OCI-LY7 (cell line): Measurements from ENCODE around the gene PIM3. TPM values are rescaled to one million over a fixed set of nuclear protein-coding genes. Genes with fewer than 3 reads are reported as not detected.

Source experiments
- BruUV-seq: library from RNA; stranded (reverse); fragments of 400-500 nt; replicated peaks from 2 replicates; lab custom pipeline; 2021; lab: Mats Ljungman, UMichigan
- CTCF ChIA-PET: fragments of 300-600 bp; sonication (Branson Sonifier 250); formaldehyde crosslinking; loops from one replicate; lab custom pipeline; 2022; ENCODE audit warnings: antibody characterized with exemption; ENCODE audit not compliant: unreplicated experiment; lab: Charles Lee
- POLR2A ChIA-PET: fragments of 300-600 bp; sonication (Branson Sonifier 250); formaldehyde crosslinking; loops from one replicate; lab custom pipeline; 2022; ENCODE audit warnings: antibody characterized with exemption; lab: Charles Lee
- DNase-seq: peaks from one replicate; pipeline ENCODE4 v3.0.0-alpha.2; 2015; ENCODE audit warnings: low spot score
- H2AFZ ChIP-seq: fragments of 200-600 bp; sonication (generic), shearing (Covaris generic); 2 replicates; pipeline ENCODE4 v1.6.1; 2014; ENCODE audit warnings: mild to moderate bottlenecking, antibody characterized with exemption, low read length, moderate library complexity
- H3K27ac ChIP-seq: fragments of 200-600 bp; sonication (generic); 2 replicates; pipeline ENCODE4 v1.5.1; 2014; ENCODE audit warnings: mixed run types, low read depth, mild to moderate bottlenecking, moderate library complexity, low read length, inconsistent platforms; ENCODE audit not compliant: poor library complexity, severe bottlenecking
- H3K36me3 ChIP-seq: fragments of 200-600 bp; sonication (generic); 2 replicates; pipeline ENCODE4 v1.6.1; 2014; ENCODE audit warnings: mild to moderate bottlenecking, antibody characterized with exemption, low read length, moderate library complexity, mixed read lengths; ENCODE audit not compliant: insufficient read depth
- H3K4me1 ChIP-seq: fragments of 200-600 bp; sonication (generic); 2 replicates; pipeline ENCODE4 v1.5.1; 2014; ENCODE audit warnings: mild to moderate bottlenecking, low read length; ENCODE audit not compliant: insufficient read depth, poor library complexity, severe bottlenecking
- H3K4me2 ChIP-seq: fragments of 200-600 bp; sonication (generic); 2 replicates; pipeline ENCODE4 v1.6.1; 2014; ENCODE audit warnings: mild to moderate bottlenecking, low read length
- H3K4me3 ChIP-seq: fragments of 200-600 bp; sonication (generic); 2 replicates; pipeline ENCODE4 v1.5.1; 2014; ENCODE audit warnings: mild to moderate bottlenecking, low read depth, low read length; ENCODE audit not compliant: poor library complexity, severe bottlenecking
- H3K79me2 ChIP-seq: fragments of 200-600 bp; sonication (generic); 2 replicates; pipeline ENCODE4 v1.6.1; 2016; ENCODE audit warnings: low read depth, mild to moderate bottlenecking, low read length, moderate library complexity, mixed read lengths; ENCODE audit not compliant: insufficient read depth
- H3K9me2 ChIP-seq: fragments of 200-600 bp; sonication (generic); 2 replicates; pipeline ENCODE4 v1.6.1; 2016; ENCODE audit warnings: mild to moderate bottlenecking, low read length, mixed read lengths; ENCODE audit not compliant: insufficient read depth
- H3K9me3 ChIP-seq: fragments of 200-600 bp; sonication (generic); 2 replicates; pipeline ENCODE4 v1.6.1; 2014; ENCODE audit warnings: mild to moderate bottlenecking, mixed run types, low read length, mixed read lengths
- H4K20me1 ChIP-seq: fragments of 200-600 bp; sonication (generic); 2 replicates; pipeline ENCODE4 v1.6.1; 2014; ENCODE audit warnings: mild to moderate bottlenecking, antibody characterized with exemption, low read length, moderate library complexity, mixed read lengths; ENCODE audit not compliant: insufficient read depth
- EZH2phosphoT487 ChIP-seq: fragments of 200-600 bp; sonication (generic); IDR thresholded peaks from 2 replicates; pipeline ENCODE4 v1.6.1; 2018; ENCODE audit warnings: low read depth, borderline replicate concordance, mild to moderate bottlenecking, mixed run types, antibody characterized with exemption, low read length, moderate library complexity, mixed read lengths
- intact Hi-C: fragments of 100-400 bp; cut with micrococcal nuclease; formaldehyde crosslinking; loops from one replicate; pipeline ENCODE4 v1.10.0; 2022; ENCODE audit not compliant: unreplicated experiment
- total RNA-seq, 2 experiments: library from RNA; depleted of rRNA in 1 of 2; stranded (reverse); fragments of >200 nt in 1 of 2; shearing (Covaris generic) in 1 of 2; gene quantifications; 2 replicates each; pipeline ENCODE4 v1.2.3, GENCODE V29; 2014 to 2022
- TF ChIP-seq, protein P1 (sequence below): fragments of 200-600 bp; sonication (generic); conservative IDR thresholded peaks from 2 replicates; pipeline ENCODE4 v1.5.1; 2014; ENCODE audit warnings: mild to moderate bottlenecking, antibody characterized with exemption, low read length, moderate library complexity, mixed read lengths

PIM3 gene
- total RNA-seq, 2 experiments from 2014 or later = 60.5 to 81.7 TPM

- no peak overlapping the region for H3K4me3 ChIP-seq
- H3K4me2 ChIP-seq = no peak overlapping the region
- H3K36me3 ChIP-seq = no peaks in the 10 kb centered on the region
- no peak for TF ChIP-seq EZH2phosphoT487
- TF ChIP-seq, protein P1, sequence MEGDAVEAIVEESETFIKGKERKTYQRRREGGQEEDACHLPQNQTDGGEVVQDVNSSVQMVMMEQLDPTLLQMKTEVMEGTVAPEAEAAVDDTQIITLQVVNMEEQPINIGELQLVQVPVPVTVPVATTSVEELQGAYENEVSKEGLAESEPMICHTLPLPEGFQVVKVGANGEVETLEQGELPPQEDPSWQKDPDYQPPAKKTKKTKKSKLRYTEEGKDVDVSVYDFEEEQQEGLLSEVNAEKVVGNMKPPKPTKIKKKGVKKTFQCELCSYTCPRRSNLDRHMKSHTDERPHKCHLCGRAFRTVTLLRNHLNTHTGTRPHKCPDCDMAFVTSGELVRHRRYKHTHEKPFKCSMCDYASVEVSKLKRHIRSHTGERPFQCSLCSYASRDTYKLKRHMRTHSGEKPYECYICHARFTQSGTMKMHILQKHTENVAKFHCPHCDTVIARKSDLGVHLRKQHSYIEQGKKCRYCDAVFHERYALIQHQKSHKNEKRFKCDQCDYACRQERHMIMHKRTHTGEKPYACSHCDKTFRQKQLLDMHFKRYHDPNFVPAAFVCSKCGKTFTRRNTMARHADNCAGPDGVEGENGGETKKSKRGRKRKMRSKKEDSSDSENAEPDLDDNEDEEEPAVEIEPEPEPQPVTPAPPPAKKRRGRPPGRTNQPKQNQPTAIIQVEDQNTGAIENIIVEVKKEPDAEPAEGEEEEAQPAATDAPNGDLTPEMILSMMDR = no peak
- H2AFZ ChIP-seq = no peak overlapping the region
- H3K4me1 ChIP-seq = peaks cover 27% of the 10 kb centered on the region
- ChIA-PET CTCF (no interaction called here), POLR2A (no interaction called here)
- H3K9me2 ChIP-seq = no peaks in the 10 kb centered on the region
- no peaks in the 10 kb centered on the region for H3K9me3 ChIP-seq
- no peaks in the 10 kb centered on the region for H3K79me2 ChIP-seq
- BruUV-seq = no TSS peak
- DNase-seq = no peak
- no peak overlapping the region for H3K27ac ChIP-seq
- H4K20me1 ChIP-seq = no peaks in the 10 kb centered on the region
- intact Hi-C loops = no loop called here
Measured at GRCh38 chr22:49948116-49948957, 12.2 kb upstream of the PIM3 start.

- Histone ChIP-seq H3K4me1 (peaks cover 22% of the 10 kb centered on the region), H3K9me2 (no peaks in the 10 kb centered on the region), H3K4me2 (no peak overlapping the region), H3K79me2 (no peaks in the 10 kb centered on the region), H3K4me3 (no peak overlapping the region), H3K36me3 (no peaks in the 10 kb centered on the region), H3K9me3 (no peaks in the 10 kb centered on the region), H2AFZ (no peak overlapping the region), H3K27ac (no peak overlapping the region), H4K20me1 (no peaks in the 10 kb centered on the region)
- intact Hi-C loops = no loop called here
- ChIA-PET POLR2A (no interaction called here), CTCF (no interaction called here)
- no peak for TF ChIP-seq EZH2phosphoT487
- DNase-seq = no peak
- BruUV-seq = no TSS peak
Measured at GRCh38 chr22:49948958-49949913, 11.3 kb upstream of the PIM3 start.

GRCh38 chr22:49949914-49950292, 10.7 kb upstream of the PIM3 start:
- BruUV-seq = no TSS peak
- no peaks in the 10 kb centered on the region for H3K79me2 ChIP-seq
- H4K20me1 ChIP-seq = no peaks in the 10 kb centered on the region
- no peaks in the 10 kb centered on the region for H3K9me3 ChIP-seq
- H2AFZ ChIP-seq = no peak overlapping the region
- ChIA-PET POLR2A (no interaction called here), CTCF (no interaction called here)
- no peak overlapping the region for H3K4me2 ChIP-seq
- H3K36me3 ChIP-seq = no peaks in the 10 kb centered on the region
- H3K4me1 ChIP-seq = peaks cover 21% of the 10 kb centered on the region
- no peak for DNase-seq
- TF ChIP-seq EZH2phosphoT487 = no peak
- TF ChIP-seq, protein P1 = no peak
- intact Hi-C loops = no loop called here
- no peak overlapping the region for H3K4me3 ChIP-seq
- H3K9me2 ChIP-seq = no peaks in the 10 kb centered on the region
- H3K27ac ChIP-seq = no peak overlapping the region
